SU-DHL-6 (cell line): ENCODE results near the gene RAPGEF6.

Experiments
- H2AFZ ChIP-seq: fragments of 200-600 bp; sonication (generic); 2 replicates; pipeline ENCODE4 v1.6.1; 2014; ENCODE audit warnings: low read depth, mild to moderate bottlenecking, moderate library complexity, mixed read lengths, antibody characterized with exemption, low read length; ENCODE audit not compliant: severe bottlenecking
- H3F3A ChIP-seq: fragments of 200-600 bp; shearing (Covaris generic); 2 replicates; pipeline ENCODE4 v1.6.0; 2016; ENCODE audit warnings: antibody characterized with exemption, mild to moderate bottlenecking; ENCODE audit not compliant: insufficient read depth
- H3K27ac ChIP-seq: fragments of 200-600 bp; sonication (generic); 2 replicates; pipeline ENCODE4 v1.5.1; 2016; ENCODE audit warnings: low read depth, mild to moderate bottlenecking, low read length, moderate library complexity, mixed read lengths
- H3K27me3 ChIP-seq: fragments of 200-600 bp; sonication (generic), shearing (Covaris generic); 2 replicates; pipeline ENCODE4 v1.6.0; 2014; ENCODE audit warnings: mild to moderate bottlenecking, low read length
- H3K36me3 ChIP-seq: fragments of 200-600 bp; sonication (generic); 2 replicates; pipeline ENCODE4 v1.6.1; 2014; ENCODE audit warnings: mild to moderate bottlenecking, low read length, mixed read lengths
- H3K4me2 ChIP-seq: fragments of 300-600, 200-600 bp; shearing (Covaris generic), sonication (generic); 2 replicates; pipeline ENCODE4 v1.6.0; 2014; ENCODE audit warnings: low read length, low read depth, mild to moderate bottlenecking; ENCODE audit not compliant: poor library complexity, severe bottlenecking
- H3K4me3 ChIP-seq: fragments of 200-600 bp; sonication (generic); 2 replicates; pipeline ENCODE4 v1.5.1; 2014; ENCODE audit warnings: antibody characterized with exemption, low read length, mild to moderate bottlenecking, mixed read lengths; ENCODE audit not compliant: insufficient read depth, poor library complexity, severe bottlenecking
- H3K79me2 ChIP-seq: fragments of 200-600 bp; sonication (generic); 2 replicates; pipeline ENCODE4 v1.6.1; 2014; ENCODE audit warnings: mild to moderate bottlenecking, low read length, moderate library complexity; ENCODE audit not compliant: insufficient read depth
- H3K9ac ChIP-seq: fragments of 200-600 bp; sonication (generic); 2 replicates; pipeline ENCODE4 v1.7.0; 2014; ENCODE audit warnings: mild to moderate bottlenecking, low read length
- H3K9me2 ChIP-seq: fragments of 200-600 bp; sonication (generic); replicated peaks from 2 replicates; pipeline ENCODE4 v1.6.1; 2014; ENCODE audit warnings: low read length; ENCODE audit not compliant: insufficient read depth
- H3K9me3 ChIP-seq: fragments of 200-600 bp; sonication (generic); 2 replicates; pipeline ENCODE4 v1.6.1; 2014; ENCODE audit warnings: low read length, mixed read lengths; ENCODE audit not compliant: insufficient read depth
- H4K20me1 ChIP-seq: fragments of 200-600 bp; sonication (generic); 2 replicates; pipeline ENCODE4 v1.6.1; 2014; ENCODE audit warnings: low read depth, mild to moderate bottlenecking, antibody characterized with exemption, low read length, moderate library complexity, mixed read lengths
- EZH2phosphoT487 ChIP-seq: fragments of 200-600 bp; sonication (generic), shearing (Covaris generic); conservative IDR thresholded peaks from 2 replicates; pipeline ENCODE4 v1.6.1; 2018; ENCODE audit warnings: mild to moderate bottlenecking, antibody characterized with exemption, low read length, moderate library complexity, mixed read lengths
- TF ChIP-seq, protein P1 (sequence below): fragments of 200-600 bp; sonication (generic); IDR thresholded peaks from one replicate; pipeline ENCODE4 v1.5.1; 2017; ENCODE audit warnings: antibody characterized with exemption, mild to moderate bottlenecking, low read length, moderate library complexity; ENCODE audit not compliant: insufficient read depth, poor library complexity, severe bottlenecking

The RAPGEF6 gene, protein sequence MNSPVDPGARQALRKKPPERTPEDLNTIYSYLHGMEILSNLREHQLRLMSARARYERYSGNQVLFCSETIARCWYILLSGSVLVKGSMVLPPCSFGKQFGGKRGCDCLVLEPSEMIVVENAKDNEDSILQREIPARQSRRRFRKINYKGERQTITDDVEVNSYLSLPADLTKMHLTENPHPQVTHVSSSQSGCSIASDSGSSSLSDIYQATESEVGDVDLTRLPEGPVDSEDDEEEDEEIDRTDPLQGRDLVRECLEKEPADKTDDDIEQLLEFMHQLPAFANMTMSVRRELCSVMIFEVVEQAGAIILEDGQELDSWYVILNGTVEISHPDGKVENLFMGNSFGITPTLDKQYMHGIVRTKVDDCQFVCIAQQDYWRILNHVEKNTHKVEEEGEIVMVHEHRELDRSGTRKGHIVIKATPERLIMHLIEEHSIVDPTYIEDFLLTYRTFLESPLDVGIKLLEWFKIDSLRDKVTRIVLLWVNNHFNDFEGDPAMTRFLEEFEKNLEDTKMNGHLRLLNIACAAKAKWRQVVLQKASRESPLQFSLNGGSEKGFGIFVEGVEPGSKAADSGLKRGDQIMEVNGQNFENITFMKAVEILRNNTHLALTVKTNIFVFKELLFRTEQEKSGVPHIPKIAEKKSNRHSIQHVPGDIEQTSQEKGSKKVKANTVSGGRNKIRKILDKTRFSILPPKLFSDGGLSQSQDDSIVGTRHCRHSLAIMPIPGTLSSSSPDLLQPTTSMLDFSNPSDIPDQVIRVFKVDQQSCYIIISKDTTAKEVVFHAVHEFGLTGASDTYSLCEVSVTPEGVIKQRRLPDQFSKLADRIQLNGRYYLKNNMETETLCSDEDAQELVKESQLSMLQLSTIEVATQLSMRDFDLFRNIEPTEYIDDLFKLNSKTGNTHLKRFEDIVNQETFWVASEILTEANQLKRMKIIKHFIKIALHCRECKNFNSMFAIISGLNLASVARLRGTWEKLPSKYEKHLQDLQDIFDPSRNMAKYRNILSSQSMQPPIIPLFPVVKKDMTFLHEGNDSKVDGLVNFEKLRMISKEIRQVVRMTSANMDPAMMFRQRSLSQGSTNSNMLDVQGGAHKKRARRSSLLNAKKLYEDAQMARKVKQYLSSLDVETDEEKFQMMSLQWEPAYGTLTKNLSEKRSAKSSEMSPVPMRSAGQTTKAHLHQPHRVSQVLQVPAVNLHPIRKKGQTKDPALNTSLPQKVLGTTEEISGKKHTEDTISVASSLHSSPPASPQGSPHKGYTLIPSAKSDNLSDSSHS (N-terminal part only)

GRCh38 chr5:131634996-131635683 lies at the start of gene RAPGEF6:
Gene RAPGEF6 (minus strand): TSS chr5:131635229. CDS start chr5:131635030, 199 bp downstream.
- Histone ChIP-seq H3K79me2 (peaks cover 48% of the 10 kb centered on the region), H3F3A (peaks cover 24% of the 10 kb centered on the region), H3K36me3 (no peaks in the 10 kb centered on the region), H3K4me2 (peak within 1 kb of the TSS; percentile 94), H4K20me1 (peaks cover 15% of the 10 kb centered on the region), H3K27ac (peak within 1 kb of the TSS; percentile 97), H3K27me3 (no peaks in the 10 kb centered on the region), H3K9me3 (no peaks in the 10 kb centered on the region), H3K9ac (peak within 1 kb of the TSS; percentile 81), H3K4me3 (peak within 1 kb of the TSS; percentile 77), H2AFZ (peak within 1 kb of the TSS; percentile 38), H3K9me2 (no peaks in the 10 kb centered on the region)
- TF ChIP-seq EZH2phosphoT487: no peak
- TF ChIP-seq, protein P1, sequence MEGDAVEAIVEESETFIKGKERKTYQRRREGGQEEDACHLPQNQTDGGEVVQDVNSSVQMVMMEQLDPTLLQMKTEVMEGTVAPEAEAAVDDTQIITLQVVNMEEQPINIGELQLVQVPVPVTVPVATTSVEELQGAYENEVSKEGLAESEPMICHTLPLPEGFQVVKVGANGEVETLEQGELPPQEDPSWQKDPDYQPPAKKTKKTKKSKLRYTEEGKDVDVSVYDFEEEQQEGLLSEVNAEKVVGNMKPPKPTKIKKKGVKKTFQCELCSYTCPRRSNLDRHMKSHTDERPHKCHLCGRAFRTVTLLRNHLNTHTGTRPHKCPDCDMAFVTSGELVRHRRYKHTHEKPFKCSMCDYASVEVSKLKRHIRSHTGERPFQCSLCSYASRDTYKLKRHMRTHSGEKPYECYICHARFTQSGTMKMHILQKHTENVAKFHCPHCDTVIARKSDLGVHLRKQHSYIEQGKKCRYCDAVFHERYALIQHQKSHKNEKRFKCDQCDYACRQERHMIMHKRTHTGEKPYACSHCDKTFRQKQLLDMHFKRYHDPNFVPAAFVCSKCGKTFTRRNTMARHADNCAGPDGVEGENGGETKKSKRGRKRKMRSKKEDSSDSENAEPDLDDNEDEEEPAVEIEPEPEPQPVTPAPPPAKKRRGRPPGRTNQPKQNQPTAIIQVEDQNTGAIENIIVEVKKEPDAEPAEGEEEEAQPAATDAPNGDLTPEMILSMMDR: no peak

DNA sequence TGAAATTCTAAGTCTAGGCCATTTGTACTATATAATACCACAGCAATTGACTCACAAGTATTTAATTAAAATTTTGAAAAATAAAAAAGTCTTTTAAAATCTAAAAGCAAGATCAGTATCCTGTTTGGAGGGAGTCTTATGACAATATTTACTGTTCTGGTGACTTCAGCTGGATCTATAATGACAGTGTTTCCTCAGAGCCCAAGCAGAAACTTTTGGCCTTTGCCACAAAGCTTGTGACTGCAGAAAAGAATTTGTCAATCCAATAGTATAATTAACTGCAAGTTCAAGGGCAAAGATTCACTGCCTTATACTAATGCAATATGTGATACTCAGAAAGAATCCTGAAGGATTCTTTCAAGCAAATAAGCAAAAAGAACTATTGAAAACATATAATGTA lies 49.6 kb upstream of the RAPGEF6 start:
- Histone ChIP-seq H3K4me3 (no peak overlapping the region), H3K79me2 (no peaks in the 10 kb centered on the region), H3K4me2 (no peak overlapping the region), H3K27ac (no peak overlapping the region), H4K20me1 (no peaks in the 10 kb centered on the region), H3K9ac (no peak overlapping the region), H3K36me3 (peaks cover 2% of the 10 kb centered on the region; the same call in 1 of the 2 replicates), H3F3A (no peaks in the 10 kb centered on the region), H2AFZ (no peak overlapping the region), H3K9me2 (no peaks in the 10 kb centered on the region), H3K9me3 (no peaks in the 10 kb centered on the region), H3K27me3 (no peaks in the 10 kb centered on the region)
- TF ChIP-seq, protein P1: no peak
- no peak for TF ChIP-seq EZH2phosphoT487

DNA sequence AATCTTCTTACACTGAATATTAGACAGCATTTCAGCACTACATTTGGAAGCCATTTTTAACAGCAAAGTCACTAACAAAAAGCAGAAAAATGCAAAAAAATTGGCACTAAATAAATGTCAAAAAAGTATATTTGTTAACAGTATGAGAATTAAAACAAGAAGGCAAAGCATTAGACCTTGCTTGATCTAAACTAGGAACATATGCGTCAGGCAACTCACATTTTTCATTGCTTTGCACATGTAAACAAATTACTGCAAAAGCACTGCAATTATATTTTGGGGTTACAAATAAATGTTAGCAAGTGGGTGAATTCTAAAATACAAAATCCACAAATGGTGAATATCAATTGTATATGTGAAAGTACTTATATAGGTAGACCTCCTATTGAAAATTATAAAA lies 49.0 kb upstream of the RAPGEF6 start:
- H3K9me2 ChIP-seq: no peaks in the 10 kb centered on the region
- H3K4me3 ChIP-seq: no peak overlapping the region
- H3F3A ChIP-seq: no peaks in the 10 kb centered on the region
- no peaks in the 10 kb centered on the region for H3K9me3 ChIP-seq
- H3K79me2 ChIP-seq: no peaks in the 10 kb centered on the region
- H3K27me3 ChIP-seq: no peaks in the 10 kb centered on the region
- H3K27ac ChIP-seq: no peak overlapping the region
- H3K4me2 ChIP-seq: no peak overlapping the region
- H3K36me3 ChIP-seq: peaks cover under 1% of the 10 kb centered on the region; the same call in 1 of the 2 replicates
- no peak overlapping the region for H3K9ac ChIP-seq
- no peak overlapping the region for H2AFZ ChIP-seq
- H4K20me1 ChIP-seq: no peaks in the 10 kb centered on the region
- TF ChIP-seq EZH2phosphoT487: no peak
- TF ChIP-seq, protein P1: no peak
